ENCODE results near the gene METTL3. TPM values are rescaled to one million over a fixed set of nuclear protein-coding genes. Genes with fewer than 3 reads are reported as not detected.
A peak's percentile ranks its signal among the peaks of the same experiment; 100 is the strongest.

Gene METTL3
- total and polyA plus RNA-seq, 2 of the 13 experiments (the other 11 are each of a cell fraction or from before 2014, with no cell fraction given) = 123 to 130 TPM

GRCh38 chr14:21455912-21456667 is 55.0 kb downstream of the METTL3 start, which contains the start of gene CHD8 (continued):
- no peak for TF ChIP-seq THAP8 (CRISPR knock-in tag; IDR thresholded peaks at IDR 0.05; ENCODE audit: borderline replicate concordance)
- no peak for TF ChIP-seq ZNF784 (CRISPR knock-in tag; IDR thresholded peaks at IDR 0.05; ENCODE audit: borderline replicate concordance)
- TF ChIP-seq KMT2A (CRISPR knock-in tag; IDR thresholded peaks at IDR 0.05) = peak; percentile 98
- TF ChIP-seq ZFP82 (CRISPR knock-in tag; IDR thresholded peaks at IDR 0.05; ENCODE audit: borderline replicate concordance) = 0 out of 2 replicates have a peak, but pooled peaks have one; percentile 59
- peak; percentile 96 for TF ChIP-seq HDAC1 (CRISPR knock-in tag; IDR thresholded peaks at IDR 0.05)
- TF ChIP-seq ZNF678 (CRISPR knock-in tag; IDR thresholded peaks at IDR 0.05) = no peak; the same call in 1 of the 2 replicates
- peak; percentile 96 for TF ChIP-seq ZFX (CRISPR knock-in tag; IDR thresholded peaks at IDR 0.05; ENCODE audit: low read depth)
- TF ChIP-seq PATZ1 (CRISPR knock-in tag; IDR thresholded peaks at IDR 0.05) = peak; percentile 81
- TF ChIP-seq CERS6 (CRISPR knock-in tag; IDR thresholded peaks at IDR 0.05) = no peak
- no peak for TF ChIP-seq ZNF597 (CRISPR knock-in tag; IDR thresholded peaks at IDR 0.05)
- no peak for TF ChIP-seq NR1H2 (CRISPR knock-in tag; IDR thresholded peaks at IDR 0.05; ENCODE audit: borderline replicate concordance, low read depth)
- TF ChIP-seq SNRNP70 (IDR thresholded peaks at IDR 0.05; ENCODE audit: low read depth, low read length) = no peak
- no peak for TF ChIP-seq ZFYVE20 (CRISPR knock-in tag; IDR thresholded peaks at IDR 0.05; ENCODE audit: borderline replicate concordance, low read depth)
- TF ChIP-seq ZNF101 (CRISPR knock-in tag; IDR thresholded peaks at IDR 0.05; ENCODE audit: borderline replicate concordance, low read depth) = no peak
- TF ChIP-seq FOSL2 (CRISPR knock-in tag; IDR thresholded peaks at IDR 0.05) = peak; percentile 51
- no peak for TF ChIP-seq DZIP1 (CRISPR knock-in tag; IDR thresholded peaks at IDR 0.05)
- peak; percentile 96 for TF ChIP-seq GABPB1 (CRISPR knock-in tag; IDR thresholded peaks at IDR 0.05)
- no peak for TF ChIP-seq PLRG1 (conservative IDR thresholded peaks at IDR 0.05)
- TF ChIP-seq ZSCAN31 (CRISPR knock-in tag; IDR thresholded peaks at IDR 0.05; ENCODE audit: low read depth) = peak; percentile 94
- TF ChIP-seq PPARG (CRISPR knock-in tag; conservative IDR thresholded peaks at IDR 0.05) = peak; percentile 93
